Stimulated activated naive CD8-positive, alpha-beta T cell treated with anti-CD3 and anti-CD28 coated beads, Interleukin-15, Interleukin-2, amounts not matched to agents 100 U/mL and 50 U/mL, for 24 hours (primary cell): Measurements from ENCODE around the gene TMSB4X.
"Not testable (repeated sequence)": the region's sequence is repeated elsewhere in the genome, so short reads cannot be mapped to it uniquely, and the experiment has no call there.

Experiments
- ATAC-seq: fragments of 150-1000 bp; cut with Tn5 transposase; one replicate; pipeline ENCODE4 v1.10.0; 2021
- DNase-seq: peaks from one replicate; pipeline ENCODE4 v3.0.0; 2021

TMSB4X gene

DNA sequence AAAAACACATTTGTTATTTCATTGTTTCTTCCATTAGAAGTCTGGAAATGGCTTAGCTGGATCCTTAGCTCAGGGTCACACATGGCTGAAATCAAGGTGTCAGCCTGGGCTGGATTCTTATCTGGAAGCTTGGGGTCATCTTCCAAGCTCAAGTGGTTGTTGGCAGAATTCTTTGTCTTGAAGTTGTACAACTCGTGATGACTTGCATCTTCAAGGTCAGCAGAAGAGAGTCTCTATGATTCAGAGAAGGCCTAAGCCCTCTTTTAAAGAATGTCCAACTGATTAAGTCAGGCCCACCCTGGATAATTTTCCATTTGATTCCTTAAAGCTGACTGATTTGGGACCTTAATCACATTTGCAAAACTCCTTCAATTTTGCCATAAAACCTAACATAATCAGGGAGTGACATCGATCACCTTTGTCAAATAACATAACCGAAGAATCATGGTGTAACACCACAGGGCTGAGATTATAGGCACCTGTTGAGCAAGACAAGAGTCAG is 22.1 kb downstream of the TMSB4X start:
- no peak for DNase-seq
- ATAC-seq: no peak

DNA sequence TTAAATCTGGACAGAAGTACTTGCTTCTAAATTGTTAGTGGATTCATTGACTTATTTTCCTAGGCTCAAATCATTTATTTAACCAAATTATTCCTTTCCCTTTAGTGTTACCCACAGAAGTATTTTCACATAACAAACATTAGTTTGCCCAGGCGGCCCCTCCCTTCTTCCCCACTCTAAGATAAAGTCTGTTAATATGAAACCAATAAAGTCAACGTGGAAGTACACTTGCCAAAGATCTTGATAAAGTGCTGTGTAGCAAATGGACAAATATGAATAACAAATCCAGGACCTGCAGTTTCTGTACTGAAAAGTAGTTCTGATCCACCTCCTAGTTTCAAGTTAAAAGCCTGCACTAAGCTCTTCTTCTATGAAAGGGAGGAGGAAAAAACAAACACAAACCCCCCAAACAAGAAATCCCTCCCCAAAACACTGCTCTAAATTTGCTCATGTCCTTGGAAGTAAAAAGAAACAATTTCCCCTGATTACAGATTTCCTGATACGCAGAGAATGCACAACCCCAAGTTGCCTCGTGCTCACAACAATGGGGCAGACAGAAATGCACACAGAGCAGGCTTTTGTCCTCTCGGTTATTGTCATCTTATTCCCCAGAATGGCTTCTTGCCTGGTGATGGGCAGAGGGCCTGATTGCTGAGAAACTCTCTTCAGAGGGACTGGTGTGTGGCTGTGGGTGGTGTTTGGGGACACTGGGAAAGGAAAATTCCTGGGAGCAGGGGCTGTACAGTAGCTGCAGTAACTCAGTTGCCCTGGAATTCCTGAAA is 23.2 kb downstream of the TMSB4X start:
- no peak for ATAC-seq
- DNase-seq: no peak

DNA sequence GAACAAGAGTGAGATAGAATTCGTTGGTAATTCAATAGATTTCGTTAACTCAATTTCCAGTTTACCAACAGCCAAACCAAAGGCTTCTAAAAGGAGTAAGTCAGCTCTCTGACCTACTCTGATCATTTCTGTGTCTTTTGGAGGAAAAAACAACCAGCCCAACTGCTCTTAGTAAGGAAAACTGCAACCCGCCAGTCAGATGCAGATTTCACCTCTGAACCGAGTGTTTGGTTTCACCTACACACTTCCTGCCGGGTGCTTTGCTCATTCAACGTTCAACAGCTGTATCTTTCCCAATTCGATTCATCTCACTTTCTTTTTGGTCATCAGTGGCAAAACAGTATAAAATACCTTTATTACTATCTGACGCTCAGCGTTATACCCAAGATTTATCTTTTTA is 24.5 kb downstream of the TMSB4X start:
- peak; percentile 73 for ATAC-seq
- DNase-seq: peak; percentile 46

- ATAC-seq: peak; percentile 63
Observed at GRCh38 chrX:13000301-13000811, 25.4 kb downstream of the TMSB4X start.

GRCh38 chrX:13001097-13001496 is 26.2 kb downstream of the TMSB4X start:
- DNase-seq: no peak
- no peak for ATAC-seq

More at GRCh38 chrX:13000301-13000811, 25.4 kb downstream of the TMSB4X start:
- DNase-seq: peak; percentile 27

GRCh38 chrX:13001961-13002671 is 27.2 kb downstream of the TMSB4X start:
- DNase-seq: no peak
- ATAC-seq: peak; percentile 48

GRCh38 chrX:13005661-13006473 is 31.0 kb downstream of the TMSB4X start:
- DNase-seq (no peak), ATAC-seq (peak; percentile 57)

DNA sequence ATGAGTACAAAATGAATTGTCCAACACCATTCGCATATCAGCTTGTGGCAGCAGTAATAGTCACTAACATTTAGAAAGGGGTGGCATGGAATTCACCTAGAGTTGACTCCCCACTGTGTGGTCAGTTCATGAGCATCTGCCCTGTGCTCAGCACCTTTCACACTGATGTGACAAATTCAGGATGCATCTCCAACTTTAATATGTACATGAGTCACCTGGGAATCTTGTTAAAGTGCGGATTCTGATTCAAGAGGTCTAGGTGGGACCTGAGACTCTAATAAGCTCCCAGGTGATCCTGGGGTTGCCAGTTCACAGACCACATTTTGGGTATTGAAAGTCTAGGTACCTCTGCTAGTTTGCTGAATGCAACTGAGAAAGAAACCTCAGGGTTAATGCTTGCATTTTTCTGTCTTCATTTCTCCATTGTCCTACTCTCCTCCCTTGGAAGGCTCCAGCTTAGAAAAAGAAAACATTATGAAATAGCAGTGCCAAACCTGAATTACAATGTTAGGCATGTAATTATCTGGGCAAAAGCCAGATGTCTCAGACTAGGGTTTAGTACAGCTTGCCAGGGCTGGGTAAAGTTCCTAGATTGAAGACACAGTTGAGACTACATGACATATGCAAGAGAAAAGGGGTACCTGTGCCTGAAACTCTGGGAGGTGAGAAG is 32.7 kb downstream of the TMSB4X start:
- no peak for ATAC-seq

DNA sequence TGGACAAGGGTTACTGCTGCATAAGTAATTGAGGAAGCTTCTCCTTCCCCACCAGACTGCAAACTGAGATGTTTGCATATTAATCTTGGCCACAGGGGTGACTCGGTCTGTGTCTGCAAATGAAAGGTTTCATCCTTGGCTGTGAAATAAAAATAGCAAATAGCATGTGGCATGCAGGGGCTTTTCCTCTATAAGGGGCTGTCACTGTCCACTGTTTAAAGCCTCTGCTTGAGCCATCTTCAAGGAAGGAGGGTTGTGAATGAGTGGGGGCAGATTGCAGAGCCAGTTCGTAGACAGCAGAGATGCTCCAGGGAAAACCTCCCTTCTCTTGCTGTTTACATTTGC is 33.3 kb downstream of the TMSB4X start:
- DNase-seq: no peak
- no peak for ATAC-seq

More for the DNA sequence above, 32.7 kb downstream of the TMSB4X start:
- DNase-seq: no peak

- no peak for DNase-seq
- no peak for ATAC-seq
Observed at GRCh38 chrX:13008851-13009250, 33.9 kb downstream of the TMSB4X start.

DNA sequence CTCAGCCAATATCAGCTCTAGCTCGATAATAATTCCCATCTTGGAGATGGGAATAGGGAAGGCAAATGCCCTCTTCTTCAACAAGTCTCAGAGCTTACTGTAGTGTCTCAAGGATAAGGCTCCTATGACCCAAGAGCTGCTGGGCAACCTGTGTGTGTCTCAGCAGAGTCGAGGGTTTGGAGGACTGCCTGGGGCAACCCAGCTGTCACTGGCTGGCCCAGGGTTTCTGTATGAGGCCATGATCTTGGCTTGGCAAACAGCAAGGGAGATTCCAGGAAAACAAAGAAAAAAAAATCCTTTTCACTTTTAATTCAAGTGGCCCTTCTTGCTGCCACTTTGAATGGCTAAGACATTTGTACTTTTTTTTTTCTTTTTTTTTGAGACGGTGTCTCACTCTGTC is 34.4 kb downstream of the TMSB4X start:
- DNase-seq: no peak
- no peak for ATAC-seq

- ATAC-seq: no peak
- DNase-seq: no peak
Observed at GRCh38 chrX:13009844-13010243, 34.9 kb downstream of the TMSB4X start.

GRCh38 chrX:13010546-13010945 is 35.6 kb downstream of the TMSB4X start:
- ATAC-seq (no peak), DNase-seq (no peak)

- DNase-seq (no peak), ATAC-seq (peak; percentile 89)
Observed at GRCh38 chrX:13013363-13014110, 38.6 kb downstream of the TMSB4X start.

DNA sequence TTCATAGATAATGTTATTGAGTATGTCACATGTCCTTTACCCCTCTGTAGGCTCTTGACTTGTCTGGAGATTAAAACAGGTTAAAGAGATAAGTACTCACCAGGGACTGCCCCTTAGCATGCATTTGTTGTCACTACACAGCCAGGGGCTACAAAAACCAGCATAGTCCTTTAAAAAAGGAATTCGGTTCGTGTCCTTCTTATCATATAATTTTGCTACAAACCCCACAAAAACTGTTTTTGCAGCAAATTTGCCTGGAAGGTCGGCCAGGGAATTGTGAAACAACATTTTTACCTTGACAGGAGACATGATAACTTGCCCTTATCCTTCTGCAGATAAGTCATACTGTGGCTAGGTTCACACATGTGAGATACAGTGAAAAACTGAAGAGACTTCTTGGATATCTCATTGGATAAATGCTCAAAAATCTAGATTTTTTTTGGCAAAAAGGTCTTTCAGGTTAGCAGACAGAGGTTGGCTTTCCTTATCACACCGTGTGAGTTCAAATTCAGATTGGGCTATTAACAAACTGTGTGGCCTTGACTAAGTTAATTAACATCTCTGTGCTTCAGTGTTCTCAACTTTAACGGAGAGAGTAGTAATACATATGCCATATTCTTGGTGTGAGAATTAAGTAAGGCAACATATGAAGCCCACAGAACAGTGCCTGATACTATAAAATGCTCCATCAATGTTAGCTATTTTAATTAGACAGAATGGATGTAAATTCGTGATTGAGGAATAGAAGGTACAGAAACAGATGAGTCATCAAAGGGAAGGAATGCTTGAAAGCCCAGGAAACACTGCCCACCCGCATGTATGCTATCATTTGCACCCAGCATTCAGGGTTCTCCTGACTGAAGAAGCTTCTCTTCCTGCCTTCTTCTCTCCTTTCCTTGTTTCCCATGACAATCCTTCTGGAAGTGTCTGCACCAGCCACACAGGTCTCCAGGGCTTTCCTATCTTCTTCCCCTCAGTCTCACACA is 39.5 kb downstream of the TMSB4X start:
- DNase-seq: no peak
- peak; percentile 31 for ATAC-seq

DNA sequence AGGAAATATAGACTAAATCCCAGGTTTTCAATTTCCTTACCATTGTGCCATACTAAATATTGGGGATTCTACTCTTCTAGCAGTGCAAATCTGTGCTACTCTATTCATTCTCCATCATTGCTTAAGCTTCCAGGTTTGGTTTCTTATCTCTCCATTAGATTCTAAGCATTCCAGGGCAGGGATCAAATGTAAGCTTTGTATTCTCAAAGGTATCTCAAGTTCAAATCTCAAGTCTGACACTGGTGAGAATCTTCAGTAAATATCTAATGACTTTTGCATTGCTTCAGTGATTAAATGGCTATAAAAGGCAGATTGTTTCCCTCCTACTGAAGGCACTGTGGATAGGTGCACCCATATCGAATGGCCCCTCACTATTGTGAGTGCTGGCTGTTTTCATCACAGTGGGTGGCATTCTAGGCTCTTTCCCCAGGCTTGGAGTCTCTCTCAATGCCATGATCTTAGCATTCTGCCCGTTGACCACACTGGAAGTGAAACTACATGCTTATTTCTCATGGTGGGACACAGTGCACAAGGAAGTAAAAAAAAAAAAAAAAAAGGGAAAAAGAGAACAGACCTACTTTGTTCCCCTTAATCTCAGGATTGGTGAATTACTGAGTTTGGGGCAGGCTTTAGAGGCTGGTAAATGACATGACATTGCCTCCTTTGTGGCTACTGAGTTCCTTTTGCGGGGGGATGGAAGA is 40.8 kb downstream of the TMSB4X start:
- no peak for DNase-seq
- ATAC-seq: no peak

DNA sequence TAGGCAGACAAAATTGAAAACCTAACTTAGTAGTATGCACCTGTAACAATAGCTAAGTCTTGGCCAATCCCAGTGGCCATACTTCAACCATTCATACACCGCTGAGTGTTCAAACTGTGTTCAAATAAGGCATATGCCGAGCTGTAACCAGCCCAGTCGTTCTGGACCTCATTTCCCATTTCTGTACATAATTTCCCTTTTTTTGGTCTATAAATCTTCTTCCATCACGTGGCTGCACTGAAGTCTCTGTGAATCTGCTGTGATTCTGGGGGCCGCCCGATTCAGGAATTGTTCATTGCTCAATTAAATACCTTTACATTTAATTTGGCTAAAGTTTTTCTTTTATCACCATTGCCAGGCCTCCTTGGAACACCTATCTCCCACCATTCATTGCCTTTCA is 41.8 kb downstream of the TMSB4X start:
- not testable (repeated sequence) for ATAC-seq, DNase-seq

- DNase-seq: no peak
Observed at GRCh38 chrX:13022926-13023325, 48.0 kb downstream of the TMSB4X start.

DNA sequence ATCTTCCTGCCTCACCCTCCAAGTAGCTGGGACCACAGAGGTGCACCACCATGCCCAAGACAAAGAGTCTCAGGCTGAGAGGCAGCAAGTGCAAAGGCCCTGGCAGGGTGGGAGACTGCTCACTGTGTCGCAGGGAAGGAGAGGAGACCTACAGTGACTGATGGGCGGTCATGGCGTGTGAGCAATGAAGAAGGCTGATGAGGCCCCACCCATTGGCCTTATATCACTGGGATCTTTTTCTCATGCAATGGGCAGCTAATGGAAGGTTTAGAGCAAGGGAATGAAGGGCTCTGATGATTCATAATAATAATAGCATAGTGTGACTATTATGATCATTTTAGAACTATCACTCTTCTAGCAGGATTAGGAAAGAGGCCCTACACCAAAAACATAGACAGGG is 48.7 kb downstream of the TMSB4X start:
- DNase-seq (no peak), ATAC-seq (peak; percentile 55)

More at GRCh38 chrX:13022926-13023325, 48.0 kb downstream of the TMSB4X start:
- ATAC-seq: no peak
